Type B pancreatic cell (in vitro differentiated cells): Measurements from ENCODE around the gene ZBTB20. TPM values are rescaled to one million over a fixed set of nuclear protein-coding genes. Genes with fewer than 3 reads are reported as not detected.

ENCODE experiments used
- DNase-seq: peaks from one replicate; pipeline ENCODE4 v3.0.0; 2021; ENCODE audit warnings: mixed read lengths; ENCODE audit not compliant: unreplicated experiment; ENCODE audit errors: extremely low spot score
- H3K27ac Mint-ChIP-seq: 2 replicates; pipeline ENCODE4 v1.8.0; 2021; ENCODE audit warnings: mild to moderate bottlenecking, mixed read lengths
- H3K27me3 Mint-ChIP-seq: 2 replicates; pipeline ENCODE4 v1.8.0; 2021; ENCODE audit warnings: mixed read lengths
- H3K36me3 Mint-ChIP-seq: 2 replicates; pipeline ENCODE4 v1.8.0; 2021; ENCODE audit warnings: mixed read lengths
- H3K4me1 Mint-ChIP-seq: one replicate; pipeline ENCODE4 v1.8.0; 2021; ENCODE audit warnings: mixed read lengths; ENCODE audit not compliant: unreplicated experiment
- H3K4me3 Mint-ChIP-seq: 2 replicates; pipeline ENCODE4 v1.8.0; 2021; ENCODE audit warnings: mild to moderate bottlenecking, mixed read lengths
- H3K9me3 Mint-ChIP-seq: 2 replicates; pipeline ENCODE4 v1.8.0; 2021; ENCODE audit warnings: mixed read lengths
- total RNA-seq: library from RNA; stranded (reverse); gene quantifications from 2 replicates; pipeline ENCODE4 v1.2.1, GENCODE V29; 2021; ENCODE audit warnings: low replicate concordance
- TF ChIP-seq, protein P1 (sequence below): fragments of 200-600 bp; sonication (generic); conservative IDR thresholded peaks from 2 replicates; pipeline ENCODE4 v1.5.0; 2021; ENCODE audit warnings: antibody characterized with exemption, mild to moderate bottlenecking

Gene ZBTB20
- total RNA-seq, 1 donor from 2014 or later: 14.4 TPM

DNA sequence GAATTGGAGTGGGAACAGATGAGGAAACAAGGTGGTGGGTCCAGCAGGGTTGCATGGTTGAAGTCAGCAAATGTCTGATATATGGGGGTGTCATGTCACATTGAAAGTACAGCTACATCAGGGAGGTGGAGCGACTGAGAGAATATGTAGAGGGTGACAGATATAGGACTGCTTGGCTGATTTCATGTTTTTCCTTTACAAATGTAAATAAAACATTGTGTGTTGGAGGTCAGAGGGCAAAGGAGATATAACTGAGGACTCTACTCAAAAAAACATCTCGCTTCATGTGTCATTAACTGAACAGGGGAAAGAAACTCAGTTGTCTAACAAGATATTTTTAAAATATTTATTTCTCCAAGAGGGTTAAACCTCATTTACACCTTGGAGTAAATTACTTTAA, 675.6 kb downstream of the ZBTB20 start:
- TF ChIP-seq, protein P1, sequence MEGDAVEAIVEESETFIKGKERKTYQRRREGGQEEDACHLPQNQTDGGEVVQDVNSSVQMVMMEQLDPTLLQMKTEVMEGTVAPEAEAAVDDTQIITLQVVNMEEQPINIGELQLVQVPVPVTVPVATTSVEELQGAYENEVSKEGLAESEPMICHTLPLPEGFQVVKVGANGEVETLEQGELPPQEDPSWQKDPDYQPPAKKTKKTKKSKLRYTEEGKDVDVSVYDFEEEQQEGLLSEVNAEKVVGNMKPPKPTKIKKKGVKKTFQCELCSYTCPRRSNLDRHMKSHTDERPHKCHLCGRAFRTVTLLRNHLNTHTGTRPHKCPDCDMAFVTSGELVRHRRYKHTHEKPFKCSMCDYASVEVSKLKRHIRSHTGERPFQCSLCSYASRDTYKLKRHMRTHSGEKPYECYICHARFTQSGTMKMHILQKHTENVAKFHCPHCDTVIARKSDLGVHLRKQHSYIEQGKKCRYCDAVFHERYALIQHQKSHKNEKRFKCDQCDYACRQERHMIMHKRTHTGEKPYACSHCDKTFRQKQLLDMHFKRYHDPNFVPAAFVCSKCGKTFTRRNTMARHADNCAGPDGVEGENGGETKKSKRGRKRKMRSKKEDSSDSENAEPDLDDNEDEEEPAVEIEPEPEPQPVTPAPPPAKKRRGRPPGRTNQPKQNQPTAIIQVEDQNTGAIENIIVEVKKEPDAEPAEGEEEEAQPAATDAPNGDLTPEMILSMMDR: no peak
- Mint-ChIP-seq H3K9me3 (peaks cover 6% of the 10 kb centered on the region), H3K27ac (no peak overlapping the region), H3K4me1 (no peaks in the 10 kb centered on the region), H3K27me3 (no peaks in the 10 kb centered on the region), H3K4me3 (no peak overlapping the region), H3K36me3 (no peaks in the 10 kb centered on the region)
- no peak for DNase-seq

DNA sequence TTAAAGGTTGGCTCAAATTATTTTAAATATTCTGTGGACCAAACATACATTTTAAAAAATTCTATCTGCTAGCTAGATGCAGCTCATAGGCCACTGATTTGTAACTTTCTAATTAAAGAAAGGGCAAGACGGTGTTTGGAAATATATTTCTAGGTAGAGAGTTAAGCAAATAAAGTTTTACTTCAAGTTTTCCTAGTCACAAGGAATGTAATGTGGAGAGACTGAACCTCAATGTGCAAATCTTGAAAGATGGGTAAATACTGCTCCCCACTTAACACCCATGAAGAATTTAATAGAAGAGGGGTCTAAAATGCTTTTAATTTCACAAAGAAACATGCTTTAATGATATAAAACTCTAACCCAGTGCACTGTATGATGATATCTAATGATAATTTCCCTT, 678.0 kb downstream of the ZBTB20 start:
- no peak for DNase-seq
- no peaks in the 10 kb centered on the region for H3K9me3 Mint-ChIP-seq
- TF ChIP-seq, protein P1: no peak
- H3K4me1 Mint-ChIP-seq: no peaks in the 10 kb centered on the region
- H3K36me3 Mint-ChIP-seq: no peaks in the 10 kb centered on the region
- no peak overlapping the region for H3K4me3 Mint-ChIP-seq
- H3K27me3 Mint-ChIP-seq: no peaks in the 10 kb centered on the region
- H3K27ac Mint-ChIP-seq: no peak overlapping the region

DNA sequence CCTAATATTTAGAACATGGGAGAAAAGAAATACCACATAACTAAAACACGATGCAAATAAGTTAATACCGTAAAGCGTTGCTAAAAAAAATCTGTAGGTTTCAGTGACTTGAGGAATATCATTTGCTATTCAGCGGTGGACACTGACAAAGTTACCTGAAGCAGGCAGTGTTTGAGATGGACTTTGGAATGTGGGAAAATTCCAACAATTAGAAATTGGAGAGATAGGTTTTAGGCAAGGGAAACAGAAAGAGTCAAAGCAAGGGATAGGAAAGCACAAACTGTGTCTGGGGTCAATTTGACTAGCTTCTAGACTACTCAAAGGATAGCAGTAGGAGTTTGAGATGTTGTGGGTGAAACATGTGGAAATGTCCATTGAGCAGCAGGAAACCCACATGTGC, 680.3 kb downstream of the ZBTB20 start:
- Mint-ChIP-seq H3K4me1 (no peaks in the 10 kb centered on the region), H3K4me3 (no peak overlapping the region), H3K27me3 (no peaks in the 10 kb centered on the region), H3K9me3 (no peaks in the 10 kb centered on the region), H3K36me3 (no peaks in the 10 kb centered on the region), H3K27ac (no peak overlapping the region)
- DNase-seq: no peak
- TF ChIP-seq, protein P1: no peak

DNA sequence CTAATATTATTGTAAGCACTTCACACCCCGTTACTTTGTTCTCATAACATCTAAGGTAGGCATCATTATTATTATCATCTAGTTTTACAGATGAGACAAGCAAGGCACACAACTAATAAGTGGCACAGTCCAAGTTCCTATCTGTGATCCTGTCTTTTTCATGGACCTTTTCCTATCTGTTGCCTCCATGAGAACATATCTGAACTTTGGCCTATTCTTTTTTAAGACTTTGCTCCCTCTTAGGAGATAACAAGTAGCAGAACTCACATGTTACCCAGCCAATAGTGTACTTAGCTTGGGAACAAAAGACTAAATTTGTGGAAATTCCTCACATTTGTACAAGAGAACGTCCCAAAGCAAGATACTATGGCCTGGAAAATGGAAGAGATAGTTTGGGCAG, 680.8 kb downstream of the ZBTB20 start:
- H3K9me3 Mint-ChIP-seq: no peaks in the 10 kb centered on the region
- H3K36me3 Mint-ChIP-seq: no peaks in the 10 kb centered on the region
- no peak overlapping the region for H3K27ac Mint-ChIP-seq
- no peaks in the 10 kb centered on the region for H3K27me3 Mint-ChIP-seq
- no peak overlapping the region for H3K4me3 Mint-ChIP-seq
- H3K4me1 Mint-ChIP-seq: no peaks in the 10 kb centered on the region
- TF ChIP-seq, protein P1: no peak
- no peak for DNase-seq

DNA sequence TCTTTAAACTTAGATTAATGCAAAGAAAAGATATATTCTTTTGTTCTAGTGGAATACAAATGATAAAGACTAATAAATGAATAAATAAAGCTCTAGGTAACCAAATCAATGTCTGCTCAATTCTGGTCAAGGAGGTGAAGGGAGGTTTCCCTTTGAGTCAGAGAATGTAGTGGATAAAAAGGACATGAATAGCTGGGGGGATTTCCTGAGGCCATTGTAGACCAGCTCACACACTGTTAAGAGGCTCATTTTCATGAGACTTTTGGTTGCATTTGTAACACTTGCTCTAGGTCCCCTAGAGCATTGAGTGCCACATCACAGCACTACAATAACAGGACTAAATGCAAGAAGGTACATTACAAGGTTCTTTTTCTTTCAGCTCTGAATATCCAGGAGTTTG, 682.5 kb downstream of the ZBTB20 start:
- Mint-ChIP-seq H3K4me3 (no peak overlapping the region), H3K27me3 (no peaks in the 10 kb centered on the region), H3K9me3 (no peaks in the 10 kb centered on the region), H3K4me1 (no peaks in the 10 kb centered on the region), H3K36me3 (no peaks in the 10 kb centered on the region), H3K27ac (no peak overlapping the region)
- DNase-seq: no peak
- TF ChIP-seq, protein P1: no peak

DNA sequence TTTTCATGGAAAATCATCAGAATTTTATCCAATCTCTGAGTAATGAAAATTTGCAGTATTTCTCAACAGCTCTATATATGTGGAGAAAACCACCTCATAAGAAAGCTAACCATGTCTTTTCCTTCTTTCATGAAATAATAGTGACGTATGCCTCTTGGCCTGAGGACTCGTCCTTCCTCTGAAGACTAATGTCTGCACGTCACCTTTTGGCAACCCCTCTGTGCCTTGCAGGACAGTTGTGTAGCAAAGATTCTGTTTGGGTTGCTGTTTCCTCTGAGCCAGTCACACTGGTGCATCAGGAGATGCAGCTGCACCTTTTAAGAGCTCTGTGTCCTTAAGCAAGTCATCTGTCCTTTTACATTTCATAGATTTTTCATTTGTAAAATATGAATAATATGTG, 684.3 kb downstream of the ZBTB20 start:
- no peak overlapping the region for H3K4me3 Mint-ChIP-seq
- H3K27ac Mint-ChIP-seq: no peak overlapping the region
- H3K36me3 Mint-ChIP-seq: no peaks in the 10 kb centered on the region
- no peaks in the 10 kb centered on the region for H3K4me1 Mint-ChIP-seq
- TF ChIP-seq, protein P1: no peak
- H3K27me3 Mint-ChIP-seq: no peaks in the 10 kb centered on the region
- no peaks in the 10 kb centered on the region for H3K9me3 Mint-ChIP-seq
- DNase-seq: no peak
